ENCODE data around the gene KCNN3. TPM values are rescaled to one million over a fixed set of nuclear protein-coding genes. Genes with fewer than 3 reads are reported as not detected.

Gene KCNN3
- total RNA-seq, 4 donors from 2014 or later: under 0.01 to 0.57 (median 0.08) TPM

GRCh38 chr1:154829062-154829461 is 41.0 kb downstream of the KCNN3 start:
- TF ChIP-seq CTCF (IDR thresholded peaks at IDR 0.05; ENCODE audit: low read depth): no peak

- no peak for TF ChIP-seq CTCF (IDR thresholded peaks at IDR 0.05; ENCODE audit: low read depth)
Measured at GRCh38 chr1:154824179-154825000, 45.7 kb downstream of the KCNN3 start.

GRCh38 chr1:154822717-154823116 is 47.4 kb downstream of the KCNN3 start:
- no peak for TF ChIP-seq CTCF (IDR thresholded peaks at IDR 0.05; ENCODE audit: low read depth)

- no peak for TF ChIP-seq CTCF (IDR thresholded peaks at IDR 0.05; ENCODE audit: low read depth)
Measured at GRCh38 chr1:154822233-154822632, 47.8 kb downstream of the KCNN3 start.

- TF ChIP-seq CTCF (IDR thresholded peaks at IDR 0.05; ENCODE audit: low read depth): no peak
Measured at GRCh38 chr1:154821083-154821482, 49.0 kb downstream of the KCNN3 start.

GRCh38 chr1:154820646-154821045 is 49.4 kb downstream of the KCNN3 start:
- TF ChIP-seq CTCF (IDR thresholded peaks at IDR 0.05; ENCODE audit: low read depth): no peak

GRCh38 chr1:154819628-154820590 is 50.2 kb downstream of the KCNN3 start:
- no peak for TF ChIP-seq CTCF (IDR thresholded peaks at IDR 0.05; ENCODE audit: low read depth)
